Prostate gland (tissue), 2 donors: ENCODE results near the gene GPN1. TPM values are rescaled to one million over a fixed set of nuclear protein-coding genes. Genes with fewer than 3 reads are reported as not detected.
"Not testable (repeated sequence)": the region's sequence is repeated elsewhere in the genome, so short reads cannot be mapped to it uniquely, and the experiment has no call there.

Source experiments
- DNase-seq: peaks from one replicate; pipeline ENCODE4 v3.0.0-alpha.2; 2019; ENCODE audit warnings: low spot score
- H3K27ac ChIP-seq, 2 donors: fragments of 200-600 bp; sonication (generic); 2 replicates each; pipeline ENCODE4 v1.5.1; 2017 to 2019
- H3K27me3 ChIP-seq: fragments of 200-600 bp; sonication (generic); replicated peaks from 2 replicates; pipeline ENCODE4 v1.5.1; 2019; ENCODE audit not compliant: insufficient read depth
- H3K36me3 ChIP-seq, 2 donors: fragments of 200-600 bp; sonication (generic); 1 replicate in 1 of 2; 2 replicates in 1 of 2; pipeline versions ENCODE4 v1.5.1 to v1.8.1; 2017 to 2019
- H3K4me1 ChIP-seq: fragments of 200-600 bp; sonication (generic); replicated peaks from 2 replicates; pipeline ENCODE4 v1.5.1; 2019
- H3K4me3 ChIP-seq, 2 donors: fragments of 200-600 bp; sonication (generic); 2 replicates each; pipeline ENCODE4 v1.5.1; 2017 to 2019
- H3K9me3 ChIP-seq: fragments of 200-600 bp; sonication (generic); 2 replicates; pipeline ENCODE4 v1.5.1; 2017
- POLR2A ChIP-seq: fragments of 450-650 bp; IDR thresholded peaks from one replicate; pipeline ENCODE4 v1.6.1; 2016; ENCODE audit warnings: antibody characterized with exemption, mild to moderate bottlenecking
- POLR2AphosphoS5 ChIP-seq: sonication (generic); formaldehyde crosslinking; IDR thresholded peaks from one replicate; pipeline ENCODE4 v1.6.1; 2017; ENCODE audit warnings: antibody characterized with exemption
- WGBS: methylation state at CpG from one replicate; pipeline ENCODE4 v1.1.5; 2018; 5-methylcytosine and 5-hydroxymethylcytosine counted together
- intact Hi-C: fragments of 100-400 bp; cut with DNase I; formaldehyde crosslinking; loops from one replicate; pipeline ENCODE4 v1.14.2; 2022
- total RNA-seq, 2 donors: library from RNA; depleted of rRNA; stranded (reverse); fragments of >200 nt; gene quantifications; one replicate each; pipeline ENCODE4 v1.1.0, GENCODE V29; 2016
- TF ChIP-seq, protein P1 (sequence below), 4 experiments: fragments of 200-600 bp in 2 of 4; fragments of 450-650 bp in 2 of 4; sonication (generic) in 2 of 4; IDR thresholded peaks; 1 replicate in 3 of 4; 2 replicates in 1 of 4; pipeline ENCODE4 v1.5.1; 2016 to 2019; ENCODE audit warnings: antibody characterized with exemption in 4 of 4, mild to moderate bottlenecking in 2 of 4, moderate library complexity in 2 of 4

The GPN1 gene
- total RNA-seq, 2 donors from 2014 or later: 27.7 to 34.5 TPM

DNA sequence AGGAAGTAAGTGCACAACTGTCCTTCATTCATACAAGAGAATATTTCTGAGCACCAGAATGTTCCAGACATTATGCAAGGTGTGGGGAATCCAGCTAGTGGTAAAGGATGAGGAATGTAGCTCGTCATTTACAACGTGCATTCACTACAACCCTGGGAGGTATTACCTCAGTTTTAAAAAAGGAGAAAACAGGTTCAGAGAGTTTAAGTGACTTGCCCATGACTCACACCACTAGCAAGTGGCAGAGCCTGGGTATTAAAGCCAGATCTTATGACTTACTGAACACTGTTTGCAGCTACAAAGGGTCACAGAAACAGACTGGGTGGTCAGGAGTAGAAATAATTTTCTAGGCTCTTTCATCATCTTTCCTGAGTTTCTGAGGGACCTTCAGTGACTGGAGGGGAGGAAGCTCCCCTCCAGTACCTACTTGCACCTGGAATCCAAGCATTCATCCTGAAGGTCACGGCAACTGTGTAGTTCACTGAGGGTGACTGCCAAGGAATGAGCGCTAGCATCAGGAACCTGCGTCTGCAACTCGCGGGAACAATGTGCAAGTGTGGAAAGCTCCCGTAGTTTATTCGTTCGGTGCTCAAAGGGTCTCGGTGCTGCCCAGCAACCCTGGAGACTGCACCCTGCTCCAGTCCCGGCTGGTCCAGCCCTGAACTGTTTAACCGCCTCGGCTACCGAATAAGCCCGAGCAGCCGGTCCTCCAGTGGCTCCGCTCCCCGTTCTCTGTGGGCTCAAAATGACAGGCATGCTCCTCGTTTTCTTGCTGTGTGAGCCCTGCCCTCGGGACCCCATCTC is 685 bp upstream of the GPN1 start:
- Histone ChIP-seq H3K9me3 (no peaks in the 10 kb centered on the region), H3K4me1 (peaks cover 11% of the 10 kb centered on the region), H3K27me3 (no peaks in the 10 kb centered on the region), H3K36me3 (no peaks in the 10 kb centered on the region), H3K4me3 (peak overlapping the region; percentile 69 to 79), H3K27ac (peak overlapping the region; percentile 82 to 85)
- intact Hi-C loops: no loop called here
- TF ChIP-seq, protein P1, sequence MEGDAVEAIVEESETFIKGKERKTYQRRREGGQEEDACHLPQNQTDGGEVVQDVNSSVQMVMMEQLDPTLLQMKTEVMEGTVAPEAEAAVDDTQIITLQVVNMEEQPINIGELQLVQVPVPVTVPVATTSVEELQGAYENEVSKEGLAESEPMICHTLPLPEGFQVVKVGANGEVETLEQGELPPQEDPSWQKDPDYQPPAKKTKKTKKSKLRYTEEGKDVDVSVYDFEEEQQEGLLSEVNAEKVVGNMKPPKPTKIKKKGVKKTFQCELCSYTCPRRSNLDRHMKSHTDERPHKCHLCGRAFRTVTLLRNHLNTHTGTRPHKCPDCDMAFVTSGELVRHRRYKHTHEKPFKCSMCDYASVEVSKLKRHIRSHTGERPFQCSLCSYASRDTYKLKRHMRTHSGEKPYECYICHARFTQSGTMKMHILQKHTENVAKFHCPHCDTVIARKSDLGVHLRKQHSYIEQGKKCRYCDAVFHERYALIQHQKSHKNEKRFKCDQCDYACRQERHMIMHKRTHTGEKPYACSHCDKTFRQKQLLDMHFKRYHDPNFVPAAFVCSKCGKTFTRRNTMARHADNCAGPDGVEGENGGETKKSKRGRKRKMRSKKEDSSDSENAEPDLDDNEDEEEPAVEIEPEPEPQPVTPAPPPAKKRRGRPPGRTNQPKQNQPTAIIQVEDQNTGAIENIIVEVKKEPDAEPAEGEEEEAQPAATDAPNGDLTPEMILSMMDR (IDR thresholded peaks at IDR 0.05): no peak
- TF ChIP-seq POLR2A (peak; percentile 18), POLR2AphosphoS5 (no peak)
- 2% methylated on average over 21 of the region's 21 CpGs for WGBS
- DNase-seq: peak; percentile 10

DNA sequence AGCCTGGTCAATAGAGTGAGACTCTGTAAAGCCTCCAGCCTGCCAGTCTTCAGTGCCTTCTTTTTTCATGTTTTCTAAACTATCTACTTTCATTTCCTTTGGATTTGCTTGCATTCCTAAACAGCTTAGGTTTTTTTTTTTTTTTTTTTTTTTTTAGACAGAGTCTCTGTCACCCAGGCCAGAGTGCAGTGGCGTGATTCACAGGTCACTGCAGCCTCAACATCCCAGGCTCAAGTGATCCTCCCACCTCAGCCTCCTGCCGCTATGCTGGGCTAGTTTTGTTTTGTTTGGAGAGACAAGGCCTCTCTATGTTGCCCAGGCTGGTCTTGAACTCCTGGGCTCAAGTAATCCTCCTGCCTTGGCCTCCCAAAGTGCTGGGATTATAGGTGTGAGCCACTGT is 1.4 kb downstream of the GPN1 start:
- intact Hi-C loops, DNase-seq, H3K27me3 ChIP-seq, H3K36me3 ChIP-seq, H3K4me3 ChIP-seq, H3K9me3 ChIP-seq, H3K27ac ChIP-seq: not testable (repeated sequence)
- H3K4me1 ChIP-seq: peaks cover 11% of the 10 kb centered on the region
- 93% methylated on average over 2 of the region's 2 CpGs for WGBS

DNA sequence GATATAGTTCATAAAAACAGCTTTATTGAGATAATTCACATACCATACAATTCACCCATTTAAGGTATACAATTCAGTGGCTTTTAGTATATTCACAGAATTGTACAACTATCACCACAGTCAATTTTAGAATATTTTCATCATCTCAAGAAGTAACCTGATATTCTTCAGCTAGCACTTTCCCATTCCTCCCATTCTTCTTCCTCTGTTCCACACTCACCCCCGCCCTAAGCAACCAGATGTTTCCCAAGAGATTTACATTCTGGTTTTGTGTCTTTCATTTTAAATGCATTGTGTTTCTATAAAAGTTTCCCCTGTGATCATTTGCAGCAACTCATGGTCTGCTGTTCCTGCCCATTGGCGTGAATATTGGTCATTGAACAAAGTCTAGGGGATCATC is 5.4 kb downstream of the GPN1 start:
- DNase-seq: no peak
- 93% methylated on average over 2 of the region's 2 CpGs for WGBS
- TF ChIP-seq, protein P1 (IDR thresholded peaks at IDR 0.05): no peak
- TF ChIP-seq POLR2AphosphoS5 (no peak), POLR2A (no peak)
- H3K27ac ChIP-seq: no peak overlapping the region
- H3K4me3 ChIP-seq: no peak overlapping the region
- H3K4me1 ChIP-seq: no peaks in the 10 kb centered on the region
- H3K9me3 ChIP-seq: no peaks in the 10 kb centered on the region
- H3K36me3 ChIP-seq: peaks cover 10 to 19% of the 10 kb centered on the region in 2 donors
- H3K27me3 ChIP-seq: no peaks in the 10 kb centered on the region
- intact Hi-C loops: no loop called here

DNA sequence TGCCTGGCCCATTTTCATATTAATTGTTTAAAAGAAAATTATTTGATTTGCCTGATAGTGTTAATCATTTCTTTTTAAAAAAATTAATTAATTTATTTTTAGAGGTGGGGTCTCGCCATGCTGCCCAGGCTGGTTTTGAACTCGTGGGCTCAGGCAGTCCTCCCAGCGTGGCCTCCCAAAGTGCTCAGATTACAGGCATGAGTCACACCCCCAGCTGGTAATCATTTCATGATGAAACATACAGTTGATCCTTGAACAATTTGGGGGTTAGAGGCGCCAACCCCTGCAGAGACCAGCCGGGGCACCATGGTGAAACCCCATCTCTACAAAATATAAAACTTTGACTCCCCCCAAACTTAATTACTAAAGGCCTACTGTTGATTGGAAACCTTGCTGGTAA is 7.9 kb downstream of the GPN1 start:
- 89% methylated on average over 5 of the region's 5 CpGs for WGBS
- no peak for TF ChIP-seq POLR2AphosphoS5
- TF ChIP-seq, protein P1 (IDR thresholded peaks at IDR 0.05): no peak
- no peak for TF ChIP-seq POLR2A
- Histone ChIP-seq H3K36me3 (peaks cover 15 to 23% of the 10 kb centered on the region in 2 donors), H3K4me3 (no peak overlapping the region), H3K27ac (no peak overlapping the region), H3K4me1 (no peaks in the 10 kb centered on the region), H3K27me3 (no peaks in the 10 kb centered on the region), H3K9me3 (no peaks in the 10 kb centered on the region)
- intact Hi-C loops: no loop called here
- DNase-seq: no peak

DNA sequence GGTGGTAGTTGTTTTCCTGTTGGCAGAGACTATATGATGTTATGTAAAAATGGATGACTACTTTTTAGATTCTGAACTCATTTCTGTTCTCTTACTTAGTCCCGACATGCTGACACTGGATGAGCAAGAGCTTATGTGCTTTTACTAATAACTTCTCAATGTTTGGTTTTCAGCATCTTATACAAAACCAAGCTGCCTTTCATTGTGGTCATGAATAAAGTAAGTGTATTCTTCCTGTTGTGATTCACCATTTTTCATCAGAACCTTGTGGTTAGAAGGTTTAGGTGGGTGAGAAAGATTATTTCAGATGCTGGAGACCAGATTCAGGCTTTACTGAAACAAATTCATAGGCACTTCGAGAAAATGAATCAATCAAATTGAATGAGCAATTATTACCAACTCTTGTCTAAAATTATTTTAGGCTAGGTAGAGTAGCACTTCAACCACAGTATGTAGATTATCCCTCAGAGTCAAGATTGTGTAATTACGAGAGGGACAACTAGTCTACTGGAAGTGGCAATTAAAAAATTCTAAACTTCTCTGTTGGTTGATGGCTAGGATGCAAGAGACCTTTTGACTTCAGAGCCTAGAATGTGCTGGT is 9.3 kb downstream of the GPN1 start:
- intact Hi-C loops: no loop called here
- Histone ChIP-seq H3K4me1 (no peaks in the 10 kb centered on the region), H3K4me3 (no peak overlapping the region), H3K27ac (no peak overlapping the region), H3K9me3 (no peaks in the 10 kb centered on the region), H3K36me3 (peaks cover 15 to 23% of the 10 kb centered on the region in 2 donors), H3K27me3 (no peaks in the 10 kb centered on the region)
- 85% methylated on average over 3 of the region's 3 CpGs for WGBS
- TF ChIP-seq, protein P1 (IDR thresholded peaks at IDR 0.05): no peak
- no peak for TF ChIP-seq POLR2AphosphoS5
- TF ChIP-seq POLR2A: no peak
- no peak for DNase-seq
